Measurements from ENCODE around the gene PSORS1C2. TPM values are rescaled to one million over a fixed set of nuclear protein-coding genes. Genes with fewer than 3 reads are reported as not detected.

Gene PSORS1C2
- total RNA-seq, 2 donors from 2014 or later, result not detected

DNA sequence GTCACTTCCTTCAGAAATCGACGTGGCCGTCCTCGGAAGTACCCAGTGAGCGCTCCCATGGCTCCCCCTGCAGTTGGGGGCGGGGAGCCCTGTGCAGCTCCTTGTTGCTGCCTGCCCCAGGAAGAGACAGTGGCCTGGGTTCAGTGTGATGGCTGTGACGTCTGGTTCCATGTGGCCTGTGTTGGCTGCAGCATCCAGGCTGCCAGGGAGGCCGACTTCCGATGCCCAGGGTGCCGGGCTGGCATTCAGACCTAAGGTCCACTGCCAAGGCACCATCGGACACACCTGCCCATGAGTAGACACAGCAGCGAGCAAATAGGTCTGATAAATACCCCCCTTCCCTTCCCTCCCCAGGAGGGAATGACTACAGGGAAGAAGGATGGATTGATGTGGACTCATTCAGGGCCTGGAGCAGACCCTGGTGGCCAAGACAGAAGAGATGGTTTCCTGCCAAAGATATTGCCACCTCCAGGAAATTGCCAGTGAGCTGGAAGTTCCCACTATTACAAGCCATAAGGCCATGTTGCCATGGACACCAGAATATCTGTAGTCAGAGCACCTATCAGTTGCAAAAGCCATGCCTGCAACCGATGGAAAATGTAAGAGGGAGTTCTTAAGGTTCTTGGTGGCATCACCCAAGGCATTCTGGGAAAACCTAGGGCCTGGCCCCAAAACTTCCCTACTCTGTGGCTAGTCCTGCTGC lies 23.7 kb upstream of the PSORS1C2 start:
- TF ChIP-seq, protein P1, sequence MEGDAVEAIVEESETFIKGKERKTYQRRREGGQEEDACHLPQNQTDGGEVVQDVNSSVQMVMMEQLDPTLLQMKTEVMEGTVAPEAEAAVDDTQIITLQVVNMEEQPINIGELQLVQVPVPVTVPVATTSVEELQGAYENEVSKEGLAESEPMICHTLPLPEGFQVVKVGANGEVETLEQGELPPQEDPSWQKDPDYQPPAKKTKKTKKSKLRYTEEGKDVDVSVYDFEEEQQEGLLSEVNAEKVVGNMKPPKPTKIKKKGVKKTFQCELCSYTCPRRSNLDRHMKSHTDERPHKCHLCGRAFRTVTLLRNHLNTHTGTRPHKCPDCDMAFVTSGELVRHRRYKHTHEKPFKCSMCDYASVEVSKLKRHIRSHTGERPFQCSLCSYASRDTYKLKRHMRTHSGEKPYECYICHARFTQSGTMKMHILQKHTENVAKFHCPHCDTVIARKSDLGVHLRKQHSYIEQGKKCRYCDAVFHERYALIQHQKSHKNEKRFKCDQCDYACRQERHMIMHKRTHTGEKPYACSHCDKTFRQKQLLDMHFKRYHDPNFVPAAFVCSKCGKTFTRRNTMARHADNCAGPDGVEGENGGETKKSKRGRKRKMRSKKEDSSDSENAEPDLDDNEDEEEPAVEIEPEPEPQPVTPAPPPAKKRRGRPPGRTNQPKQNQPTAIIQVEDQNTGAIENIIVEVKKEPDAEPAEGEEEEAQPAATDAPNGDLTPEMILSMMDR (IDR thresholded peaks at IDR 0.05), result no peak
- intact Hi-C loops (cut with DNase I), result no loop called here
- Histone ChIP-seq H3K36me3 (no peaks in the 10 kb centered on the region), H3K9me3 (no peaks in the 10 kb centered on the region), H3K9ac (ENCODE audit: low read depth in 2 of 2, low read length in 2 of 2) (no peak overlapping the region), H3K4me3 (no peak overlapping the region), H3K27ac (no peak overlapping the region), H3K27me3 (no peaks in the 10 kb centered on the region), H3K4me1 (peaks cover 5% of the 10 kb centered on the region)
- DNase-seq, result no peak

- Histone ChIP-seq H3K4me1 (peaks cover 5% of the 10 kb centered on the region), H3K4me3 (no peak overlapping the region), H3K27ac (no peak overlapping the region), H3K27me3 (no peaks in the 10 kb centered on the region), H3K9me3 (no peaks in the 10 kb centered on the region), H3K9ac (ENCODE audit: low read depth in 2 of 2, low read length in 2 of 2) (no peak overlapping the region), H3K36me3 (no peaks in the 10 kb centered on the region)
- TF ChIP-seq, protein P1 (IDR thresholded peaks at IDR 0.05), result no peak
- DNase-seq, result no peak
- intact Hi-C loops (cut with DNase I), result no loop called here
These were observed 22.6 kb upstream of the PSORS1C2 start for GRCh38 chr6:31161216-31162126.

GRCh38 chr6:31158863-31159855 lies 20.3 kb upstream of the PSORS1C2 start:
- H3K9ac ChIP-seq (ENCODE audit: low read depth in 2 of 2, low read length in 2 of 2), result peak overlapping the region; percentile 62 to 75
- peaks cover 5% of the 10 kb centered on the region for H3K4me1 ChIP-seq
- H3K27me3 ChIP-seq, result no peaks in the 10 kb centered on the region
- intact Hi-C loops (cut with DNase I), result no loop called here
- H3K36me3 ChIP-seq, result no peaks in the 10 kb centered on the region
- TF ChIP-seq, protein P1 (IDR thresholded peaks at IDR 0.05), result no peak
- DNase-seq, result peak; percentile 34
- H3K27ac ChIP-seq, result no peak overlapping the region
- H3K4me3 ChIP-seq, result peak overlapping the region; percentile 65
- H3K9me3 ChIP-seq, result no peaks in the 10 kb centered on the region

DNA sequence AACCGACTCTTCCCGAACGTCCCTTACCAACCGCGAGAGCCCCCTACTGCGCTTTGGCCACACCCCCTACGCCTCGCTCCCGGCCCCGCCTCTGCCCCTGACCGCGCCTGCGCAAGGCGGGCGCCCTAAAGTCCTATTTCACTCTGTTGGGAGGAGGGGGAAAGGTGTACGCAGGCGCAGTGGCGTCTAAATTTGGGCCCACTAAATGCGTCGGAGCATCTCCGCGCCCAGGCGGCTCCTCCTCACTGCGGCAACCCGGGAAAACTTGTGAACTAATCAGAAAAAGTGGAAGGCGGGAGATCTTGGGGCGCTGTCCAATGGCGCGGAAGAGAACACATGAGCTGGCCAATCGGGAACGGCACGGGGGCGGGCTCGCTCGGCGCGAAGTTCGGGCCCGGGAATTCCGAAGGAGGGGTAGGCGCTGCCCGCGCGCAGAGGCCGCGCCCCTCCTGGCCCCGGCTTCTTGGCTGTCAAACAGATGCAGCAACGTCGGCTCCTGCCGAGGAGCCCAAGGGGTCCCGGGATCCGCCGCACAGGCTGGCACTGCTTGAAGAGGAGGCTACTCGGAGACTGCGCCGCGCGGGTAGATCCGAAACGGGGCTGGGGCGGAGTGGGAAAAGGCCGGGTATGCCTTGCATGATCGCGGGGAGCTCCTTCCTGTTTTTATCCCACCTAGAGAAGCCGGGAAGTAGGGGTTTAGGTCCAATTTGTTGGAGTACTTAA lies 19.4 kb upstream of the PSORS1C2 start, which contains the start of gene TCF19:
Gene TCF19 (plus strand): TSS at position 450 of the 723 bp plus-strand sequence. CDS start 881 bp downstream, outside the sequence.
- peak within 1 kb of the TSS; percentile 75 for H3K9ac ChIP-seq (ENCODE audit: low read depth in 2 of 2, low read length in 2 of 2)
- H3K27me3 ChIP-seq, result no peaks in the 10 kb centered on the region
- TF ChIP-seq, protein P1 (IDR thresholded peaks at IDR 0.05), result no peak
- H3K9me3 ChIP-seq, result no peaks in the 10 kb centered on the region
- peak; percentile 99 for DNase-seq
- peak within 1 kb of the TSS; percentile 65 for H3K4me3 ChIP-seq
- H3K36me3 ChIP-seq, result no peaks in the 10 kb centered on the region
- no peak within 1 kb of the TSS for H3K27ac ChIP-seq
- intact Hi-C loops (cut with DNase I), result no loop called here
- peaks cover 5% of the 10 kb centered on the region for H3K4me1 ChIP-seq

All from colonic mucosa (tissue), 4 donors.